Thyroid gland (tissue), 4 donors: ENCODE results near the gene FOXJ3. TPM values are rescaled to one million over a fixed set of nuclear protein-coding genes. Genes with fewer than 3 reads are reported as not detected.
A peak's percentile ranks its signal among the peaks of the same experiment; 100 is the strongest.

ENCODE experiments used
- DNase-seq, 2 donors: peaks; one replicate each; pipeline ENCODE4 v3.0.0-alpha.2; 2019
- H3K27ac ChIP-seq, 3 donors: fragments of 200-600 bp; sonication (generic); 1 replicate in 2 of 3; 2 replicates in 1 of 3; pipeline ENCODE4 v1.5.1; 2016 to 2019; ENCODE audit warnings: mild to moderate bottlenecking in 1 of 3, moderate library complexity in 1 of 3
- H3K27me3 ChIP-seq: fragments of 200-600 bp; sonication (generic); one replicate; pipeline ENCODE4 v1.5.1; 2019
- H3K36me3 ChIP-seq, 2 donors: fragments of 200-600 bp; sonication (generic); one replicate each; pipeline ENCODE4 v1.5.1; 2016 to 2019
- H3K4me1 ChIP-seq, 2 donors: fragments of 200-600 bp; sonication (generic); one replicate each; pipeline ENCODE4 v1.5.1; 2017 to 2019
- H3K4me3 ChIP-seq, 3 donors: fragments of 200-600 bp; sonication (generic); replicated peaks in 1 of 3; 1 replicate in 2 of 3; 2 replicates in 1 of 3; pipeline ENCODE4 v1.5.1; 2016; ENCODE audit warnings: mild to moderate bottlenecking in 1 of 3
- H3K9me3 ChIP-seq: fragments of 200-600 bp; sonication (generic); one replicate; pipeline ENCODE4 v1.5.1; 2017
- CTCF ChIP-seq, 6 experiments: fragments of 200-600 bp in 3 of 6; fragments of 450-650 bp in 3 of 6; sonication (generic) in 3 of 6; IDR thresholded peaks; one replicate each; pipeline ENCODE4 v1.5.1; 2016 to 2019; ENCODE audit warnings: antibody characterized with exemption in 6 of 6, mild to moderate bottlenecking in 2 of 6, inconsistent platforms in 1 of 6, moderate library complexity in 1 of 6
- POLR2A ChIP-seq, 2 donors: fragments of 450-650 bp; IDR thresholded peaks; one replicate each; pipeline ENCODE4 v1.6.1; 2017; ENCODE audit warnings: antibody characterized with exemption in 2 of 2, mild to moderate bottlenecking in 2 of 2, moderate library complexity in 1 of 2
- WGBS, 2 donors: methylation state at CpG; one replicate each; pipeline ENCODE4 v1.1.5; 2017; 5-methylcytosine and 5-hydroxymethylcytosine counted together
- intact Hi-C: fragments of 100-400 bp; cut with DNase I; formaldehyde crosslinking; loops from one replicate; pipeline ENCODE4 v1.15.1; 2023
- total RNA-seq, 4 donors: library from RNA; depleted of rRNA; stranded (reverse); fragments of >200 nt; gene quantifications; one replicate each; pipeline ENCODE4 v1.2.3, GENCODE V29; 2016

Gene FOXJ3
- total RNA-seq, 4 donors from 2014 or later = 55.4 to 87.5 (median 81.0) TPM

GRCh38 chr1:42260376-42261070, 74.5 kb downstream of the FOXJ3 start:
- peaks cover 22 to 43% of the 10 kb centered on the region in 2 donors for H3K4me1 ChIP-seq
- H3K9me3 ChIP-seq = no peaks in the 10 kb centered on the region
- TF ChIP-seq CTCF (IDR thresholded peaks at IDR 0.05) (no peak), POLR2A (IDR thresholded peaks at IDR 0.05) (no peak)
- whole genome bisulfite sequencing, 2 donors = 91 to 95% methylated on average over 1 of the region's 1 CpG
- no peak overlapping the region for H3K27ac ChIP-seq
- no peak for DNase-seq
- no peaks in the 10 kb centered on the region for H3K27me3 ChIP-seq
- H3K36me3 ChIP-seq = no peaks in the 10 kb centered on the region
- intact Hi-C loops = no loop called here
- no peak overlapping the region for H3K4me3 ChIP-seq

- no peak for DNase-seq
Observed at GRCh38 chr1:42259739-42260064, 75.3 kb downstream of the FOXJ3 start.

GRCh38 chr1:42259059-42259738, 75.8 kb downstream of the FOXJ3 start:
- WGBS, 2 donors = 57 to 63% methylated on average over 4 of the region's 4 CpGs
- no peak overlapping the region for H3K4me3 ChIP-seq
- H3K9me3 ChIP-seq = no peaks in the 10 kb centered on the region
- no peak for DNase-seq
- no peaks in the 10 kb centered on the region for H3K27me3 ChIP-seq
- no peaks in the 10 kb centered on the region for H3K36me3 ChIP-seq
- peaks cover 10 to 32% of the 10 kb centered on the region in 2 donors for H3K4me1 ChIP-seq
- TF ChIP-seq CTCF (IDR thresholded peaks at IDR 0.05) (no peak), POLR2A (IDR thresholded peaks at IDR 0.05) (no peak)
- H3K27ac ChIP-seq = peak overlapping the region in 2 of 3 donors; percentile 8 to 48
- intact Hi-C loops = no loop called here

More at GRCh38 chr1:42259739-42260064, 75.3 kb downstream of the FOXJ3 start:
- Histone ChIP-seq H3K4me3 (no peak overlapping the region), H3K36me3 (no peaks in the 10 kb centered on the region), H3K9me3 (no peaks in the 10 kb centered on the region), H3K4me1 (peaks cover 15 to 37% of the 10 kb centered on the region in 2 donors), H3K27me3 (no peaks in the 10 kb centered on the region), H3K27ac (peak overlapping the region in 2 of 3 donors; percentile 8 to 48)
- no peak for TF ChIP-seq CTCF (IDR thresholded peaks at IDR 0.05)
- no peak for TF ChIP-seq POLR2A (IDR thresholded peaks at IDR 0.05)
- intact Hi-C loops = no loop called here
- 26 to 31% methylated on average over 4 of the region's 4 CpGs for WGBS, 2 donors

- Histone ChIP-seq H3K36me3 (no peaks in the 10 kb centered on the region), H3K27me3 (no peaks in the 10 kb centered on the region), H3K9me3 (no peaks in the 10 kb centered on the region), H3K4me3 (no peak overlapping the region), H3K4me1 (peaks cover 6 to 29% of the 10 kb centered on the region in 2 donors), H3K27ac (peak overlapping the region in 2 of 3 donors; percentile 1 to 34)
- WGBS, 2 donors = 70 to 79% methylated on average over 1 of the region's 1 CpG
- no peak for TF ChIP-seq POLR2A (IDR thresholded peaks at IDR 0.05)
- no peak for TF ChIP-seq CTCF (IDR thresholded peaks at IDR 0.05)
- intact Hi-C loops = no loop called here
- no peak for DNase-seq
Observed at GRCh38 chr1:42258218-42258617, 76.8 kb downstream of the FOXJ3 start.

GRCh38 chr1:42251042-42251441, 84.0 kb downstream of the FOXJ3 start:
- Histone ChIP-seq H3K27me3 (no peaks in the 10 kb centered on the region), H3K9me3 (no peaks in the 10 kb centered on the region), H3K27ac (no peak overlapping the region), H3K4me1 (peaks cover 0 to 2% of the 10 kb centered on the region in 2 donors), H3K4me3 (no peak overlapping the region), H3K36me3 (no peaks in the 10 kb centered on the region)
- intact Hi-C loops = no loop called here
- TF ChIP-seq POLR2A (IDR thresholded peaks at IDR 0.05) (no peak), CTCF (IDR thresholded peaks at IDR 0.05) (no peak)
- WGBS, 2 donors = 98 to 100% methylated on average over 1 of the region's 1 CpG
- DNase-seq = no peak
